ENCODE measurements around the gene PTER. TPM values are rescaled to one million over a fixed set of nuclear protein-coding genes. Genes with fewer than 3 reads are reported as not detected.

Gene PTER
- polyA plus RNA-seq, 1 experiment = 8.3 TPM

DNA sequence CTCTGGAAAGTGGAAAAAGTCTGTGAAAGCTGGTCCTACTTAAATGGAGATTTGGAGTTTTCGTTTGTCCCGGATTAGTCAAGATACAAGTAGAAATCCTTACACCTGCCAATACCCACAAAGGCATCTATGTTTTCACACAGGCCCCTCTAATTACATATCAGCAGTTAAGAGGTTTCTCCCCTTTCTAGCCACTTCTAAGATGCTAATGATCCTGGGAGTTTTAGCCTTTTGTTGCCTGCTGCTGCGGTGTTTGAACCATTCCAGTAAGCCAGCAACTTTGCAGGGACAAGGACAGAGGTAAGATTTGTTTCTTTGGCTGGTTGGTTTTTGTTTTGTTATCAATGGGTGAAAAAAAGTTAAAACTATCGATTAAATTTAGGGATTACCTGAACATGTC lies 90.6 kb downstream of the PTER start:
- no peaks in the 10 kb centered on the region for H3K9me3 ChIP-seq (ENCODE audit: control insufficient read depth, insufficient read depth, low read length)
- POLR2A ChIA-PET = no interaction called here
- DNase-seq (ENCODE audit: low read depth, low spot score) = no peak
- CTCF ChIA-PET = no interaction called here
- no peak overlapping the region for H3K4me3 ChIP-seq (ENCODE audit: low read depth, low read length)
- TF ChIP-seq, protein P1, sequence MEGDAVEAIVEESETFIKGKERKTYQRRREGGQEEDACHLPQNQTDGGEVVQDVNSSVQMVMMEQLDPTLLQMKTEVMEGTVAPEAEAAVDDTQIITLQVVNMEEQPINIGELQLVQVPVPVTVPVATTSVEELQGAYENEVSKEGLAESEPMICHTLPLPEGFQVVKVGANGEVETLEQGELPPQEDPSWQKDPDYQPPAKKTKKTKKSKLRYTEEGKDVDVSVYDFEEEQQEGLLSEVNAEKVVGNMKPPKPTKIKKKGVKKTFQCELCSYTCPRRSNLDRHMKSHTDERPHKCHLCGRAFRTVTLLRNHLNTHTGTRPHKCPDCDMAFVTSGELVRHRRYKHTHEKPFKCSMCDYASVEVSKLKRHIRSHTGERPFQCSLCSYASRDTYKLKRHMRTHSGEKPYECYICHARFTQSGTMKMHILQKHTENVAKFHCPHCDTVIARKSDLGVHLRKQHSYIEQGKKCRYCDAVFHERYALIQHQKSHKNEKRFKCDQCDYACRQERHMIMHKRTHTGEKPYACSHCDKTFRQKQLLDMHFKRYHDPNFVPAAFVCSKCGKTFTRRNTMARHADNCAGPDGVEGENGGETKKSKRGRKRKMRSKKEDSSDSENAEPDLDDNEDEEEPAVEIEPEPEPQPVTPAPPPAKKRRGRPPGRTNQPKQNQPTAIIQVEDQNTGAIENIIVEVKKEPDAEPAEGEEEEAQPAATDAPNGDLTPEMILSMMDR (IDR thresholded peaks at IDR 0.05; ENCODE audit: low read depth, low read length) = no peak
- no peak overlapping the region for H3K27ac ChIP-seq (ENCODE audit: low read depth, low read length)
- peaks cover 24% of the 10 kb centered on the region for H3K27me3 ChIP-seq (ENCODE audit: control insufficient read depth, insufficient read depth, low read length)

DNA sequence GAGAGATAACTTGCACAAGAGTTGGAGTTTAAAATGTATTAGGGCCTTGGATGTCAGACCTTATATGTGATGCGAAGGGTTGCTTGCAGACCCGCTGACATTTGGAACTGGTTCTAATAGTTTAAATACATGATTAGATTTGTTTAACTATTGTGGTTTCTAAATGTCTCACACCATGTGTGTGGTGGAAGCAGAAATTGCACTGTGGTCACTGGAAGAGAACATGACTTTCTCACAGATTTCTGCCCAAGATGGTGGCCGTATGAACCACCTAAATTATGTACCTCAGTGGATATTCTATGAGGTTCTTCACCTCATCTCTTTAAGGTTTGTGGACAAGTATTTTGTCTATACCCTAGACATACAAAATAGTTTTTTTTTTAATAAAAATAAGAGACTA lies 93.0 kb downstream of the PTER start:
- Histone ChIP-seq H3K9me3 (ENCODE audit: control insufficient read depth, insufficient read depth, low read length) (no peaks in the 10 kb centered on the region), H3K27ac (ENCODE audit: low read depth, low read length) (no peak overlapping the region), H3K27me3 (ENCODE audit: control insufficient read depth, insufficient read depth, low read length) (peaks cover 13% of the 10 kb centered on the region), H3K4me3 (ENCODE audit: low read depth, low read length) (no peak overlapping the region)
- TF ChIP-seq, protein P1 (IDR thresholded peaks at IDR 0.05; ENCODE audit: low read depth, low read length) = no peak
- ChIA-PET CTCF (interaction anchor here (1.7 kb wide), 1 partner anchor 627 kb away, joined by 8 read pairs; no protein-coding TSS in a partner anchor), POLR2A (no interaction called here)
- no peak for DNase-seq (ENCODE audit: low read depth, low spot score)

DNA sequence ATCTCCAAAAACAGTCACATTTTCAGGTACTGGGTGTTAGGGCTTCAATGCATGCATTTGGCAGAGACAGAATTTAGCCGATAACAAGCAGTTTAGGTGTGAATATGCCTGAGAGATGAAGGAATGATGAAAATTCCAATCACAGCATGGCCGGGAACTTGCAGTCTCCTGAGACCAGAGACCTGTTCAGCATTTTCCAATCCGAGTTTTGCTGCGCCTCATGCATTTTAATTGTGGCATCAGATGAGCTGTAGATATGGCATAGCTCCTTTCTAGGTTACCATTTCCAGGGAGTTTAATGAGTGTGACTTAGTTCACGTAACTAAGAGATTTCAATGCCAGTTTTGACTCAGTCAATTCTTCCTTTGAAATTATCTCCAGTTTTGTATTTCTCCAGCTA lies 99.3 kb downstream of the PTER start:
- Histone ChIP-seq H3K27me3 (ENCODE audit: control insufficient read depth, insufficient read depth, low read length) (peaks cover 4% of the 10 kb centered on the region), H3K4me3 (ENCODE audit: low read depth, low read length) (no peak overlapping the region), H3K9me3 (ENCODE audit: control insufficient read depth, insufficient read depth, low read length) (no peaks in the 10 kb centered on the region), H3K27ac (ENCODE audit: low read depth, low read length) (no peak overlapping the region)
- POLR2A ChIA-PET = no interaction called here
- CTCF ChIA-PET = no interaction called here
- DNase-seq (ENCODE audit: low read depth, low spot score) = no peak
- TF ChIP-seq, protein P1 (IDR thresholded peaks at IDR 0.05; ENCODE audit: low read depth, low read length) = no peak

DNA sequence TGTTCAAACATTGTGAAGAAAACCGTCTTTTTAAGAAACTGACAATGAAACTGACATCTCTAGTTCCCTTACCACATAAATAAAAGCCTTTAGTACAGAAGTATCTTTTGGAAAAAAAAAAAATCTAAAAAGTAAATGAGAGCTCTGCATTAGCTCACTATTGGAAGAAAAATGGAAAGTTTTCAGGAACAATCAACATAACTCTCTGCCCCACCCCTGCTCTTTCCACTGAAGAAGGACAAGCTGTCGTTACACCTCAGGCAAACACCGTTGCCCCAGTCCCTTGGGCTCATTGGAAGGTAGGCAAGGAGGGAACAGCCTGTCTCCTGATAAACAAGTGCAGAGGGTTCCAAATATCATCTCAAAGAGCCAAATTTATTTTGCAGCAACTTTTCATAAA lies 107.3 kb downstream of the PTER start:
- TF ChIP-seq, protein P1 (IDR thresholded peaks at IDR 0.05; ENCODE audit: low read depth, low read length) = no peak
- ChIA-PET CTCF (interaction anchor here (0.9 to 3.8 kb wide), 3 partner anchors 35 to 665 kb away, joined by 3 to 23 read pairs (median 3); no protein-coding TSS in a partner anchor), POLR2A (no interaction called here)
- Histone ChIP-seq H3K27me3 (ENCODE audit: control insufficient read depth, insufficient read depth, low read length) (no peaks in the 10 kb centered on the region), H3K27ac (ENCODE audit: low read depth, low read length) (no peak overlapping the region), H3K9me3 (ENCODE audit: control insufficient read depth, insufficient read depth, low read length) (no peaks in the 10 kb centered on the region), H3K4me3 (ENCODE audit: low read depth, low read length) (no peak overlapping the region)
- DNase-seq (ENCODE audit: low read depth, low spot score) = no peak

DNA sequence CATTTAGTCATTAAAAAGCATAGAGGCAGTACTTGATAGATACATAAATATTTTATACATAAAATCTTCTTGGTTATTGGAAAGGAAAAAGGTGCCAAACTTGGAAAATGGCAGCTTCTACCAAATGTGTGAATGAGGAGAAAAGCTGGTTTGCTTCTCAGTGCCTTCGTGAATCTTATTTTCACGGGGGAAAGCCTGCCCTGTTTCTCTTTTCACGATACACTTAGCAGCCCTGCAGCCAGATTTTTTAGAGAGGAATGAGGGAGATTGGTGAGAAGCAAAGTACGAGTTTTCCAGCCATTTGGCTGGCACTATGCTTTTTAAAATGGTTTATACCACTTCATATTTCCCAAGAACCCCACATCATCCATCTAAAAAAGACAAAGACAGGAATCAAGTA lies 107.8 kb downstream of the PTER start:
- POLR2A ChIA-PET = no interaction called here
- CTCF ChIA-PET = interaction anchor here (0.6 to 3.8 kb wide), 11 partner anchors 25 to 1116 kb away, joined by 3 to 23 read pairs (median 5); no protein-coding TSS in a partner anchor
- TF ChIP-seq, protein P1 (IDR thresholded peaks at IDR 0.05; ENCODE audit: low read depth, low read length) = no peak
- Histone ChIP-seq H3K27me3 (ENCODE audit: control insufficient read depth, insufficient read depth, low read length) (no peaks in the 10 kb centered on the region), H3K9me3 (ENCODE audit: control insufficient read depth, insufficient read depth, low read length) (no peaks in the 10 kb centered on the region), H3K4me3 (ENCODE audit: low read depth, low read length) (no peak overlapping the region), H3K27ac (ENCODE audit: low read depth, low read length) (no peak overlapping the region)
- no peak for DNase-seq (ENCODE audit: low read depth, low spot score)
